Fibroblast of lung (primary cell): ENCODE results near the gene DUS2.

Experiments
- CTCF ChIP-seq, 2 donors: IDR thresholded peaks in 1 of 2; conservative IDR thresholded peaks in 1 of 2; 1 replicate in 1 of 2; 2 replicates in 1 of 2; pipeline ENCODE4 v1.5.1; 2011 to 2012; ENCODE audit warnings: low read length in 2 of 2, control low read depth in 1 of 2, inconsistent platforms in 1 of 2, low read depth in 1 of 2, mild to moderate bottlenecking in 1 of 2
- EZH2 ChIP-seq: IDR thresholded peaks from 2 replicates; pipeline ENCODE4 v1.5.1; 2012; ENCODE audit warnings: low read length, control low read depth, mild to moderate bottlenecking; ENCODE audit errors: missing control alignments

GRCh38 chr16:68084504-68085258 is 61.6 kb downstream of the DUS2 start:
- TF ChIP-seq CTCF (conservative IDR thresholded peaks at IDR 0.05 in 1 of 2, IDR thresholded peaks at IDR 0.05 in 1 of 2; ENCODE audit: low read depth in 1 of 2, low read length in 2 of 2) (peak in 1 of 2 donors; percentile 11), EZH2 (no peak)
